Measurements from ENCODE around the gene ZNF581. TPM values are rescaled to one million over a fixed set of nuclear protein-coding genes. Genes with fewer than 3 reads are reported as not detected.

Gene ZNF581
- total RNA-seq, 4 donors from 2014 or later: 5.7 to 19.4 (median 8.8) TPM

GRCh38 chr19:55653651-55654322, 10.3 kb downstream of the ZNF581 start:
- peak; percentile 73 to 97 for TF ChIP-seq EP300 (IDR thresholded peaks at IDR 0.05)
- peak; percentile 34 to 85 for TF ChIP-seq POLR2A (IDR thresholded peaks at IDR 0.05)
- TF ChIP-seq CTCF (IDR thresholded peaks at IDR 0.05): peak; percentile 97 to 100 (median 98)
- Histone ChIP-seq H3K4me1 (peaks cover 0 to 58% (median 38%) of the 10 kb centered on the region in 4 donors), H3K27ac (peak overlapping the region; percentile 94 to 99 (median 99)), H3K4me3 (peak overlapping the region; percentile 43 to 98 (median 88)), H3K36me3 (peaks cover 0 to 25% (median 0%) of the 10 kb centered on the region in 3 donors), H3K9me3 (no peaks in the 10 kb centered on the region), H3K27me3 (no peaks in the 10 kb centered on the region)
- WGBS, 2 donors: 0 to 1% methylated on average over 56 to 57 of the region's 57 CpGs
- peak; percentile 95 to 96 for DNase-seq (ENCODE audit: low spot score in 2 of 2)

GRCh38 chr19:55654323-55654867, 10.9 kb downstream of the ZNF581 start:
- WGBS, 2 donors: 0% methylated on average over 43 to 51 of the region's 52 CpGs
- peak; percentile 99 to 100 for DNase-seq (ENCODE audit: low spot score in 2 of 2)
- H3K4me1 ChIP-seq: peaks cover 0 to 58% (median 41%) of the 10 kb centered on the region in 4 donors

GRCh38 chr19:55654868-55655647, 11.6 kb downstream of the ZNF581 start, which contains the start of gene U2AF2:
Gene U2AF2, plus strand, starts transcription at chr19:55655035. Its CDS starts 70 bp downstream, at chr19:55655105.
- WGBS, 2 donors: 0 to 1% methylated on average over 49 of the region's 95 CpGs
- Histone ChIP-seq H3K27me3 (no peaks in the 10 kb centered on the region), H3K36me3 (peaks cover 0 to 37% (median 6%) of the 10 kb centered on the region in 3 donors), H3K27ac (peak within 1 kb of the TSS; percentile 94 to 99 (median 99)), H3K4me3 (peak within 1 kb of the TSS; percentile 85 to 98 (median 88)), H3K4me1 (peaks cover 0 to 58% (median 44%) of the 10 kb centered on the region in 4 donors), H3K9me3 (no peaks in the 10 kb centered on the region)
- TF ChIP-seq EP300 (IDR thresholded peaks at IDR 0.05): peak in 1 of 2 donors; percentile 83
- TF ChIP-seq POLR2A (IDR thresholded peaks at IDR 0.05): peak in 1 of 2 donors; percentile 69
- TF ChIP-seq CTCF (IDR thresholded peaks at IDR 0.05): peak in 1 of 5 experiments; percentile 35
- DNase-seq (ENCODE audit: low spot score in 2 of 2): peak; percentile 92 to 94

More at GRCh38 chr19:55654323-55654867, 10.9 kb downstream of the ZNF581 start:
- peak overlapping the region; percentile 94 to 99 (median 99) for H3K27ac ChIP-seq
- H3K27me3 ChIP-seq: no peaks in the 10 kb centered on the region
- H3K36me3 ChIP-seq: peaks cover 0 to 30% (median 5%) of the 10 kb centered on the region in 3 donors
- TF ChIP-seq POLR2A (IDR thresholded peaks at IDR 0.05): no peak
- TF ChIP-seq EP300 (IDR thresholded peaks at IDR 0.05): no peak
- TF ChIP-seq CTCF (IDR thresholded peaks at IDR 0.05): no peak
- H3K4me3 ChIP-seq: peak overlapping the region; percentile 85 to 98 (median 88)
- no peaks in the 10 kb centered on the region for H3K9me3 ChIP-seq

GRCh38 chr19:55655648-55656040, 12.2 kb downstream of the ZNF581 start:
- WGBS, 2 donors: 0% methylated on average over 19 of the region's 19 CpGs
- peak overlapping the region; percentile 94 to 99 (median 99) for H3K27ac ChIP-seq
- TF ChIP-seq EP300 (IDR thresholded peaks at IDR 0.05) (no peak), CTCF (IDR thresholded peaks at IDR 0.05) (no peak), POLR2A (IDR thresholded peaks at IDR 0.05) (no peak)
- H3K9me3 ChIP-seq: no peaks in the 10 kb centered on the region
- no peak for DNase-seq (ENCODE audit: low spot score in 2 of 2)
- H3K4me3 ChIP-seq: peak overlapping the region; percentile 85 to 98 (median 88)
- H3K4me1 ChIP-seq: peaks cover 0 to 62% (median 44%) of the 10 kb centered on the region in 4 donors
- H3K36me3 ChIP-seq: peaks cover 0 to 37% (median 12%) of the 10 kb centered on the region in 3 donors
- no peaks in the 10 kb centered on the region for H3K27me3 ChIP-seq

Measured in tibial nerve (tissue), 4 donors.